Natural killer cell treated with Interleukin-12 subunit alpha and Interleukin-12 subunit beta and Interleukin-15 and Interleukin-18, amount 100 ng/mL, for 72 hours (primary cell): Measurements from ENCODE around the gene DBX1. TPM values are rescaled to one million over a fixed set of nuclear protein-coding genes. Genes with fewer than 3 reads are reported as not detected.

Experiments
- ATAC-seq, 2 donors: fragments of 150-1000 bp; cut with Tn5 transposase in 1 of 2; sonication (Bioruptor Pico), chemical (Tn5 transposase) in 1 of 2; 2 replicates each; pipeline ENCODE4 v1.10.0; 2021
- DNase-seq: peaks from one replicate; pipeline ENCODE4 v3.0.0; 2022; ENCODE audit warnings: low spot score
- H3K27ac Mint-ChIP-seq, 2 donors: 1 replicate in 1 of 2; 2 replicates in 1 of 2; pipeline ENCODE4 v1.8.0; 2022; ENCODE audit warnings: mixed read lengths in 2 of 2, mild to moderate bottlenecking in 1 of 2, moderate library complexity in 1 of 2
- H3K27me3 Mint-ChIP-seq, 2 donors: 1 replicate in 1 of 2; 2 replicates in 1 of 2; pipeline ENCODE4 v1.8.0; 2022; ENCODE audit warnings: mixed read lengths in 2 of 2
- H3K36me3 Mint-ChIP-seq: one replicate; pipeline ENCODE4 v1.8.0; 2022; ENCODE audit warnings: mixed read lengths
- H3K4me1 Mint-ChIP-seq, 2 donors: 1 replicate in 1 of 2; 2 replicates in 1 of 2; pipeline ENCODE4 v1.8.0; 2022; ENCODE audit warnings: low read depth in 2 of 2, mixed read lengths in 2 of 2, mild to moderate bottlenecking in 1 of 2
- H3K4me3 Mint-ChIP-seq: one replicate; pipeline ENCODE4 v1.8.0; 2022; ENCODE audit warnings: mixed read lengths
- H3K9me3 Mint-ChIP-seq: 2 replicates; pipeline ENCODE4 v1.8.0; 2022; ENCODE audit warnings: mixed read lengths
- total RNA-seq, 2 donors: library from RNA; stranded (reverse); gene quantifications; one replicate each; pipeline ENCODE4 v1.2.3, GENCODE V29; 2022

The DBX1 gene
- total RNA-seq, 2 donors from 2014 or later = not detected

DNA sequence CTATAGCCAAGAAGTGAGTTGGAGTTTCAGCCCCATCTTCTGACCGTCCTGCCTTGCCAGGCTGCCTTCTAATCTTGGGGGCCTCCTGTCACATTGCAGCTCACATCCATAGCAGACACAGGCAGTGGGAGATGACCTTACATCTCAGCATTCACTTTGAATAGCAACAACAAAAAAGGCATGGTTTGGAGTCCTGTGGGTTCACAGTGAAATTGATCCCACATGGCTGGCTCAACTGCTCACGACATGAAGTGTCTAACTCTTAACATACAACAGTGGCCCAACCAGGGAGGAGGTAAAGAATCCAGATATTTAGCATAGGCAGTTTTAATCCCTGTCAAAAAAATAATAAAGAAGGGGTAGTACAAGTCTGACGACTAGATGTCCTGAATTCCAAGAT is 38.1 kb downstream of the DBX1 start:
- no peaks in the 10 kb centered on the region for H3K9me3 Mint-ChIP-seq
- H3K27me3 Mint-ChIP-seq = peaks cover 9 to 37% of the 10 kb centered on the region in 2 donors
- ATAC-seq = no peak
- H3K4me3 Mint-ChIP-seq = no peak overlapping the region
- H3K27ac Mint-ChIP-seq = no peak overlapping the region
- no peaks in the 10 kb centered on the region for H3K36me3 Mint-ChIP-seq
- no peak for DNase-seq
- no peaks in the 10 kb centered on the region for H3K4me1 Mint-ChIP-seq

DNA sequence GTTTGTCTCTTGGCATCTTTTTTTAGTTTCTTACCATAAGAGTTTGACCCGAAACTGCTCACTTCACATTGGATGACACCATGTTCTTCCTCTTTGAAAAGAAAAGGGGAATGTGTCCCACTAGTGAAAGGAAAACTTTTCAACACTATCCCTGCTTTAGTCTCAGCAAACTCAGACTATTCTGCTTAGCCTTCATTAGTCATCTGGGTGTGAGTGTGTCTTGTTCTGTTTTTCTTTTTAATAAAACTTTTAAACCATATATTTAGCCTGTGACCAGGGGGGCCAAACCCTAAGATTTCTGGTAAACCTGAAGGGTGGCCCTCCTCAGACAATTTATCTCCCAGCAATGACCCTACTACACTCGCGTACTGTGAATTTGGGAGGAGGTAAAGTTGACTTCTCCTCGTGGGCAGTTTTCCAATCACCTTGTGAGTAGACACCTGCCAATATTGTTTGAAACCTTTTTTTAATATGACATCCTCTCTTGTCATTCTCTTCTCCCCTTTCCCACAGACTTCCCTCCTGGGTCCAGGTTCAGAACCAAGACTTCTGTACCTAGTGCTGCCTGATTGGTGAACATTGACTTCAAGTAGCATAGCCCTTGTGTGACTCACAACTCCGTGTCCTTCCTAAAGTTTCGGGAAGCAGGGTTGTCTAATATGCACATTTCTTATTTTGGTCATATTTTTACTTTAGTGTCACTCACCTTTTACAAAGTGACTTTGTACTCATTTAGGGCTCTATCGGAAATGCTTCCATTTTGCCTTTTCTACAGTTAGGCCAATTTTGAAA is 39.9 kb downstream of the DBX1 start:
- no peaks in the 10 kb centered on the region for H3K9me3 Mint-ChIP-seq
- H3K27me3 Mint-ChIP-seq = peaks cover 7 to 26% of the 10 kb centered on the region in 2 donors
- H3K4me3 Mint-ChIP-seq = no peak overlapping the region
- ATAC-seq = no peak
- H3K4me1 Mint-ChIP-seq = no peaks in the 10 kb centered on the region
- no peaks in the 10 kb centered on the region for H3K36me3 Mint-ChIP-seq
- DNase-seq = no peak
- no peak overlapping the region for H3K27ac Mint-ChIP-seq

- Mint-ChIP-seq H3K9me3 (no peaks in the 10 kb centered on the region), H3K4me3 (no peak overlapping the region), H3K27me3 (peaks cover 7 to 26% of the 10 kb centered on the region in 2 donors), H3K4me1 (no peaks in the 10 kb centered on the region), H3K27ac (no peak overlapping the region), H3K36me3 (no peaks in the 10 kb centered on the region)
- ATAC-seq (no peak), DNase-seq (peak; percentile 42)
Measured at GRCh38 chr11:20119315-20119714, 41.0 kb downstream of the DBX1 start.

DNA sequence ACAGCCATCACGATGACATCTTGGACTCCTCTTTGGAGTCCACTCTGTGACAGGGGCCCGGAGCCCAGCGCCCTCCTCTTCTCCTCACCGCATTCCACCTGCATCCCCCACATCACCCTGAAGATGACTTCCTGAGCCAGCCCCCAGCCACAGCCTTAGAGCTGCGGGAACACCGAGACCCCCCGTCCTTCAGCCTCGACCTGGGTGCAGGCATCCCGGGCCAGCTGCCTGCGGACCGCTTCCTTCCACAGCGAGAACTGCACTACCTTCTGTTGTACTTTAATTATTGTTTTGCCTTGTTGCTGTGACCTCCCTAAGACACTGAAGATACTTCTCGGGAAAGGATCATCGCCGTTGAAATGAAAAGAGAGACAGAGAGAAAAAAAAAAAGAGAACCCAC is 42.1 kb downstream of the DBX1 start:
- no peak for ATAC-seq
- no peaks in the 10 kb centered on the region for H3K9me3 Mint-ChIP-seq
- H3K4me1 Mint-ChIP-seq = no peaks in the 10 kb centered on the region
- no peaks in the 10 kb centered on the region for H3K36me3 Mint-ChIP-seq
- DNase-seq = no peak
- no peak overlapping the region for H3K4me3 Mint-ChIP-seq
- no peak overlapping the region for H3K27ac Mint-ChIP-seq
- H3K27me3 Mint-ChIP-seq = peaks cover 7 to 26% of the 10 kb centered on the region in 2 donors

DNA sequence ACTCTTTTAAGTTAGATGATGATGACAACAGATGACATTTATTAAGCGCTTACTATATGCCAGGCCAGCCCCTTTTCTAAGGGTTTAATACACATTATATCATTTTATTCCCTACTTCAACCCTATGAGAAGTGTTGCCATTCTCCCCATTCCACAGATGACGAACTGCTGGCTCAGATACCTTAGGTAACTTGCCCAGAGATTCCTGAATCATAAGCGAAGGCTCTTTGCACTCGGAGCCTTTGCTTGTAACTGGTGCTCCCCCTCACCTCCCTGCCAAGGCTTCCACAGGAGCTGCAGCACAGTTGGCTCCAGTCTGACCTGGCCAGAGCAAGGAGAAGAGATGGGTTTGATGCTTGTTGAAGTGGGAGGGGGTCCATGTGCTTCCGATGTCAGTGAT is 43.0 kb downstream of the DBX1 start:
- ATAC-seq = no peak

DNA sequence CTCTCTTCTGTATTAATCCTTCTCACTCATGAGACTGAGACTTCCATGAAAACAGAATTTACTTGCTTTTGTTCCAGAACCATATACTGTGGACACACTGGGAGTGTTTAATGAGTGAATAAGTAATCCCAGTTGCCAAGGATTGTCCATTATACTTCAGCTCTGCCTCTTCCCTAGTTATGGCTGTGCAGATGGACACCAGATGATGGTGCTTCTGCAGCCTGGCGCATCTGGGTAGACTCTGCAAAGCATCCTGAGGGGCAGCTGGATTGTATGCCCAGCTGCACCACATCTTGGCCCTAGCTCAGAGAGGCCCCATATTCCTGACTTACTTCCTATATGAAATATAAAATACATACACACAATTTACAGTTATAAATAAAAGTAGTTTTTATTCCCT is 43.5 kb downstream of the DBX1 start:
- no peak overlapping the region for H3K4me3 Mint-ChIP-seq
- H3K9me3 Mint-ChIP-seq = no peaks in the 10 kb centered on the region
- ATAC-seq (no peak), DNase-seq (no peak)
- H3K27me3 Mint-ChIP-seq = peaks cover 9 to 19% of the 10 kb centered on the region in 2 donors
- H3K36me3 Mint-ChIP-seq = no peaks in the 10 kb centered on the region
- no peaks in the 10 kb centered on the region for H3K4me1 Mint-ChIP-seq
- H3K27ac Mint-ChIP-seq = no peak overlapping the region

More for the DNA sequence above, 43.0 kb downstream of the DBX1 start:
- Mint-ChIP-seq H3K4me1 (no peaks in the 10 kb centered on the region), H3K36me3 (no peaks in the 10 kb centered on the region), H3K27ac (no peak overlapping the region), H3K4me3 (no peak overlapping the region), H3K9me3 (no peaks in the 10 kb centered on the region), H3K27me3 (peaks cover 7 to 24% of the 10 kb centered on the region in 2 donors)
- DNase-seq = no peak

- Mint-ChIP-seq H3K4me1 (no peaks in the 10 kb centered on the region), H3K4me3 (no peak overlapping the region), H3K36me3 (no peaks in the 10 kb centered on the region), H3K27ac (no peak overlapping the region), H3K9me3 (no peaks in the 10 kb centered on the region), H3K27me3 (peaks cover 2 to 8% of the 10 kb centered on the region in 2 donors)
- ATAC-seq (no peak), DNase-seq (no peak)
Measured at GRCh38 chr11:20114588-20114987, 45.7 kb downstream of the DBX1 start.

GRCh38 chr11:20113149-20113438 is 47.2 kb downstream of the DBX1 start:
- Mint-ChIP-seq H3K4me1 (no peaks in the 10 kb centered on the region), H3K36me3 (no peaks in the 10 kb centered on the region), H3K9me3 (no peaks in the 10 kb centered on the region), H3K4me3 (no peak overlapping the region), H3K27me3 (peaks cover 0 to 2% of the 10 kb centered on the region in 2 donors), H3K27ac (no peak overlapping the region)
- DNase-seq = no peak
- ATAC-seq = no peak

- no peak for ATAC-seq
- H3K27me3 Mint-ChIP-seq = peaks cover 0 to 2% of the 10 kb centered on the region in 2 donors
Measured at GRCh38 chr11:20112291-20113148, 47.8 kb downstream of the DBX1 start.

GRCh38 chr11:20111871-20112270 is 48.4 kb downstream of the DBX1 start:
- Mint-ChIP-seq H3K27me3 (peaks cover 0 to 2% of the 10 kb centered on the region in 2 donors), H3K36me3 (no peaks in the 10 kb centered on the region), H3K4me3 (no peak overlapping the region), H3K4me1 (no peaks in the 10 kb centered on the region), H3K9me3 (no peaks in the 10 kb centered on the region), H3K27ac (no peak overlapping the region)
- DNase-seq = no peak
- no peak for ATAC-seq

More at GRCh38 chr11:20112291-20113148, 47.8 kb downstream of the DBX1 start:
- Mint-ChIP-seq H3K9me3 (no peaks in the 10 kb centered on the region), H3K4me3 (no peak overlapping the region), H3K27ac (no peak overlapping the region), H3K4me1 (no peaks in the 10 kb centered on the region), H3K36me3 (no peaks in the 10 kb centered on the region)
- DNase-seq = no peak

DNA sequence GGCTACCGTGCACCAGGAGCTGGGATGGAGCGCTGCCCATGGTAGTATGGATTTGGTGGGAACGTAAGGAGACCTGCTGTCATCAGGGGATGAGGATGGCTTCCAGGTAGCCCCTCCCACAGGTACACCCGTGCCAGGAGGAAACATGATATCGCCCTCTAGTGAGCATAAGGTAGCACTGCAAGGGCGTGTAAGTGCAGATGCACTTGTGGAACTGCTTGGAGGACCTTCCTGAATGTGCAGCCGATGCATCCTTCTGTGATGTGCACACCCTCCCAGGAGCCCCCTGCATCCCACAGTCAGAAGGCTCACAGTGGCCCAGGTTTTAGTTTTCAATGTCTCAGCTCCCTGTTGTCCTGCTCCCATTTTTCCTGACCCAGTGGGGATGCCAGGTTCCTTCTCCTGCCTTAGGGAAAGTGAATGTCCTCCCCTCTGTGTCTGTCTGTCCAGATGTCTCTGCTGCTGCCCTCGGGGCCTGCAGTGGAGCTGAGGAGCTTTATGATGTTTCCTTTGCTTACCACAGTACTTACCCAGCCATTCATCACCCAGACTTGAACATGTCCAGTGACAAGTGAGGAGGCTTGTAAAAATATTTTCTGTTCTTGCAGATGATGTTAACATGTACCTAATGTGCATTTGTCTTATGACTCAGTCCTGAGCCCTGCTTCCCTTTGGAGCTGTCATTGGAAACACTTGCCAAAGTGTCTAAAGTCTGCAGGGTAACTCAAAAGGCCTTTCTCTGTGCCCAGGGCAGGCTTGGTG is 49.2 kb downstream of the DBX1 start:
- Mint-ChIP-seq H3K36me3 (no peaks in the 10 kb centered on the region), H3K4me3 (no peak overlapping the region), H3K27ac (no peak overlapping the region), H3K27me3 (peaks cover 0 to 2% of the 10 kb centered on the region in 2 donors), H3K4me1 (no peaks in the 10 kb centered on the region), H3K9me3 (no peaks in the 10 kb centered on the region)
- ATAC-seq (peak; percentile 69 to 75), DNase-seq (no peak)

GRCh38 chr11:20109731-20110445 is 50.4 kb downstream of the DBX1 start:
- no peak overlapping the region for H3K4me3 Mint-ChIP-seq
- H3K36me3 Mint-ChIP-seq = no peaks in the 10 kb centered on the region
- ATAC-seq = no peak
- DNase-seq = no peak
- H3K27ac Mint-ChIP-seq = no peak overlapping the region
- H3K9me3 Mint-ChIP-seq = no peaks in the 10 kb centered on the region
- H3K4me1 Mint-ChIP-seq = no peaks in the 10 kb centered on the region
- H3K27me3 Mint-ChIP-seq = peaks cover 2 to 4% of the 10 kb centered on the region in 2 donors
